PFSK-1 (cell line): ENCODE measurements around the gene ANKZF1.

Experiments
- FOXP2 ChIP-seq: optimal IDR thresholded peaks from 2 replicates; pipeline ENCODE3; 2011; ENCODE audit warnings: borderline replicate concordance, control low read depth, inconsistent platforms; ENCODE audit not compliant: insufficient read depth; ENCODE audit errors: extremely low read length, extremely low read depth
- POLR2AphosphoS5 ChIP-seq: IDR thresholded peaks from 2 replicates; pipeline ENCODE4 v1.6.1; 2012; ENCODE audit warnings: low read depth, mild to moderate bottlenecking, control low read depth, low read length, moderate library complexity
- SIN3A ChIP-seq: IDR thresholded peaks from 2 replicates; pipeline ENCODE4 v1.6.1; 2012; ENCODE audit warnings: mild to moderate bottlenecking, low read length, moderate library complexity, borderline replicate concordance; ENCODE audit not compliant: insufficient read depth
- TAF1 ChIP-seq: IDR thresholded peaks from 2 replicates; pipeline ENCODE4 v1.6.1; 2012; ENCODE audit warnings: low read length, control low read depth, borderline replicate concordance; ENCODE audit not compliant: insufficient read depth
- TF ChIP-seq, protein P1 (sequence below), 2 experiments: IDR thresholded peaks; 2 replicates each; pipeline versions ENCODE4 v1.6.1 to v1.8.0; 2011 to 2012; ENCODE audit warnings: low read depth in 2 of 2, low read length in 2 of 2, control low read depth in 1 of 2, inconsistent platforms in 1 of 2, mild to moderate bottlenecking in 1 of 2, moderate library complexity in 1 of 2; ENCODE audit not compliant: insufficient read depth in 1 of 2

Gene ANKZF1

DNA sequence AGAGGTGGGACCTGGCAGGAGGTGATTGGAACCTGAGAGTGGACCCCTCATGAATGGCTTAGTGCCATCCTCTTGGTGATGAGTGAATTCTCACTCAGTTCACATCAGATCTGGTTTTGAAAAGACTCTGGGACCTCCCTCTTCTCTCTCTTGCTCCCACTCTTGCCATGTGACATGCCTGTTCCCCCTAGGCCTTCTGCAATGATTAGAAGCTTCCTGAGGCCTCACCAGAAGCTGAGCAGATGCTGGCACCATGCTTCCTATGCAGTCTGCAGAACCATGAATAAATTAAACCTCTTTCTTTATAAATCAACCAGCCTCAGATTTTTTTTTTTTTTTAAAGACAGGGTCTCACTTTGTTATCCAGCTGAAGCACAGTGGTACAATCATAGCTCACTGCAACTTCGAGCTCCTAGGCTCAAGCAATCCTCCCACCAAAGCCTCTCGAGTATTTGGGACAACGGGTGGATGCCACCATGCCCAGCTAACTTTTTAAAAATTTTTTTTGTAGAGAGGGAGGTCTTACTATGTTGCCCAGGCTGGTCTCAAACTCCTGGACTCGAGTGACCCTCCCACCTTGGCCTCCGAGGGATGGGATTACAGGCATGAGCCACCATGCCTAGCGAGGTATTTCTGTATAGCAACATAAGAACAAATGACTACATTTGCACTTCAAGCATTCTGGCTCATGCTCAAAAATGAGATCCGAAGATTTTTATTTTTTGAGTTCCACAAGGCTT, 25.0 kb upstream of the ANKZF1 start:
- TF ChIP-seq SIN3A = no peak
- TF ChIP-seq POLR2AphosphoS5 = no peak
- no peak for TF ChIP-seq TAF1
- TF ChIP-seq, protein P1, sequence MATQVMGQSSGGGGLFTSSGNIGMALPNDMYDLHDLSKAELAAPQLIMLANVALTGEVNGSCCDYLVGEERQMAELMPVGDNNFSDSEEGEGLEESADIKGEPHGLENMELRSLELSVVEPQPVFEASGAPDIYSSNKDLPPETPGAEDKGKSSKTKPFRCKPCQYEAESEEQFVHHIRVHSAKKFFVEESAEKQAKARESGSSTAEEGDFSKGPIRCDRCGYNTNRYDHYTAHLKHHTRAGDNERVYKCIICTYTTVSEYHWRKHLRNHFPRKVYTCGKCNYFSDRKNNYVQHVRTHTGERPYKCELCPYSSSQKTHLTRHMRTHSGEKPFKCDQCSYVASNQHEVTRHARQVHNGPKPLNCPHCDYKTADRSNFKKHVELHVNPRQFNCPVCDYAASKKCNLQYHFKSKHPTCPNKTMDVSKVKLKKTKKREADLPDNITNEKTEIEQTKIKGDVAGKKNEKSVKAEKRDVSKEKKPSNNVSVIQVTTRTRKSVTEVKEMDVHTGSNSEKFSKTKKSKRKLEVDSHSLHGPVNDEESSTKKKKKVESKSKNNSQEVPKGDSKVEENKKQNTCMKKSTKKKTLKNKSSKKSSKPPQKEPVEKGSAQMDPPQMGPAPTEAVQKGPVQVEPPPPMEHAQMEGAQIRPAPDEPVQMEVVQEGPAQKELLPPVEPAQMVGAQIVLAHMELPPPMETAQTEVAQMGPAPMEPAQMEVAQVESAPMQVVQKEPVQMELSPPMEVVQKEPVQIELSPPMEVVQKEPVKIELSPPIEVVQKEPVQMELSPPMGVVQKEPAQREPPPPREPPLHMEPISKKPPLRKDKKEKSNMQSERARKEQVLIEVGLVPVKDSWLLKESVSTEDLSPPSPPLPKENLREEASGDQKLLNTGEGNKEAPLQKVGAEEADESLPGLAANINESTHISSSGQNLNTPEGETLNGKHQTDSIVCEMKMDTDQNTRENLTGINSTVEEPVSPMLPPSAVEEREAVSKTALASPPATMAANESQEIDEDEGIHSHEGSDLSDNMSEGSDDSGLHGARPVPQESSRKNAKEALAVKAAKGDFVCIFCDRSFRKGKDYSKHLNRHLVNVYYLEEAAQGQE (IDR thresholded peaks at IDR 0.05; ENCODE audit: insufficient read depth in 1 of 2, low read depth in 2 of 2, low read length in 2 of 2) = no peak
- no peak for TF ChIP-seq FOXP2

DNA sequence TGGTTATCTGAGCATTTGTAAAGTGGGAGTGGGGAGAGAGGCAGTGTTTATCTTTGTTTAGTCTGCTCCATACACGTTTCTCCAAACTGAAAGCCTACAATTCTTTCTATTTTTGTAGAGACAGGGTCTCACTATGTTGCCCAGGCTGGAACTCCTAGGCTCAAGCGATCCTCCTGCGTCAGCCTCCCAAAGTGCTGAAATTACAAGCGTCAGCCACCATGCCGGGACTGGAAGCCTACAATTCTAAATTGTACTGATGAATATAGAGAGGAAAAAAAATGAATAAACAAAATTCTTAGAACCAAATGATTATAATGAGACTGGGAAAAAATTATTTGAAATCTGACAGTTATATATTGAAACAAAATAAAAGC, 24.5 kb upstream of the ANKZF1 start:
- TF ChIP-seq, protein P1 (IDR thresholded peaks at IDR 0.05; ENCODE audit: insufficient read depth in 1 of 2, low read depth in 2 of 2, low read length in 2 of 2) = no peak
- TF ChIP-seq SIN3A (no peak), POLR2AphosphoS5 (no peak), FOXP2 (no peak), TAF1 (no peak)

DNA sequence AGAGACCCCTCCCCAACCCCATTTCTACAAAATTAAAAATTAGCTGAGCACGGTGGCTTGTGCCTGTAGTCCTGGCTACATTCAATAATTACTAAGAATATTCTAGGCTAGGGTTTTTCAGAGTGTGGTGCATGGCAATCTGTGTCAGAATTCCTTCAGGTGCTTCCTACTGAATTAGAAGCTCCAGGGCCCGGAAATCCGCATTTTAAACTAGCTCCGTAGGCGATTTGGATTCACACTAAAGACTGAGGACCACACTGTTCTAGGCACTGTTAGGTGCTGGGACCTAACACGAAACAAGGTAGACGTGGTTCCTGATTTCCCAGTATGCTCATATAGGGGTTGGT, 23.7 kb upstream of the ANKZF1 start:
- TF ChIP-seq POLR2AphosphoS5 (no peak), TAF1 (no peak), FOXP2 (no peak), SIN3A (no peak)
- TF ChIP-seq, protein P1 (IDR thresholded peaks at IDR 0.05; ENCODE audit: insufficient read depth in 1 of 2, low read depth in 2 of 2, low read length in 2 of 2) = no peak

DNA sequence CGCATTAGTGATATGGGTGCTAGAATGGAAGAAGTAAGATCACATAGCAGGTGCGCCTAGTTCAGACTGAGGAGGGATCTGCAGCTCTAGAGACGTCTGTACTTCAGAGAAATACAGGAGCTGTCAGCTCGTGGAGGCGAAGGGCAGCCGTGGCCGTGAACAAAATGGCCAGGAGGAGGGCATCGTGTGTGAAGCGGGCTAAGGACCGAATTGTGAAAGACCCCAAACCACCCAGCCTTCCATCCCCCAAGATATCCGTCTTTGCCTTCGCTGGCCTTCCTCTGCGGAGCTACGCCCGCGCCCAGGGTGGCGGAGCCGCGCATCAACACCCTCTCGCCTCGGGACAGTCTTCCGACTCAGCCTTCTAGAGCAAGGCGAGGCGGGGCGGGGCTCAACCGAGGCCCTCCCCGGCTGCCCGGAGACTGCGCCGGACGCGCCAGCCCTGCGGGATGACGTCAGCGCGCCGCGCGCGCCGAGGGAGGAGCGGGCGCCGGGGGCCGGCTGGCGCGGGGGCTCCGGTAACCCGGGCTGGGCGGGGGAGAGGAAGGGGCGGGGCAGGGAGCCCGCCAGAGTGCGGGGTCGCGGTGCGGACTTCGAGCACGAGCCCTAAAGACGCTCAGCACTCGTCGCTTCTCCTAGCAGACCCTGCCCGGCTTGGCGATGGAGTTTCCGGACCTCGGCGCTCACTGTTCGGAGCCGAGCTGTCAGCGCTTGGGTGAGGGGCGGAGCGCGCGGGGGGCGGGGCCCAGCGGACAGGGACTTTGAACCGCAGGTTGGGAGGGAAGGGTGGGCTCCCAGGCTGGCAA, 23.1 kb upstream of the ANKZF1 start, which contains the start of gene ZFAND2B:
TSS of gene ZFAND2B (plus strand) at position 455 of the 806 bp plus-strand sequence. CDS start at position 661, 206 bp downstream.
- TF ChIP-seq FOXP2 (peak; percentile 73), POLR2AphosphoS5 (peak; percentile 97), SIN3A (no peak), TAF1 (peak; percentile 82; the same call in 1 of the 2 replicates)
- TF ChIP-seq, protein P1 (IDR thresholded peaks at IDR 0.05; ENCODE audit: insufficient read depth in 1 of 2, low read depth in 2 of 2, low read length in 2 of 2) = peak in 1 of 2 experiments; percentile 44; a peak in 1 of 4 replicates
